ENCODE measurements around the gene SLC25A14.

The SLC25A14 gene

GRCh38 chrX:130419263-130419662, 79.5 kb downstream of the SLC25A14 start:
- H3K9me3 ChIP-seq (ENCODE audit: insufficient read depth, low read depth, low read length), result no peaks in the 10 kb centered on the region
- H3K36me3 ChIP-seq (ENCODE audit: insufficient read depth, low read depth, low read length), result 0 out of 2 replicates have a peak, but pooled peaks cover 7% of the 10 kb centered on the region
- no peak overlapping the region for H3K9ac ChIP-seq (ENCODE audit: low read depth, low read length)
- H3K27me3 ChIP-seq (ENCODE audit: insufficient read depth, low read length), result no peaks in the 10 kb centered on the region
- no peak overlapping the region for H3K27ac ChIP-seq (ENCODE audit: low read length)
- no peak overlapping the region for H3K4me3 ChIP-seq (ENCODE audit: low read length)
- peaks cover 7% of the 10 kb centered on the region; the same call in 1 of the 2 replicates for H3K4me1 ChIP-seq (ENCODE audit: insufficient read depth, low read length)

Measured in iPS-20b (cell line).